K562 (cell line): ENCODE measurements around the gene STUB1. TPM values are rescaled to one million over a fixed set of nuclear protein-coding genes. Genes with fewer than 3 reads are reported as not detected.
A peak's percentile ranks its signal among the peaks of the same experiment; 100 is the strongest.

Experiments used
- ATAC-seq: fragments of 200-7000 bp; cut with Tn5 transposase; 3 replicates; pipeline ENCODE4 v1.9.1; 2020; ENCODE audit warnings: moderate library complexity
- BruUV-seq: library from RNA; stranded (reverse); fragments of 400-500 nt; replicated peaks from 2 replicates; lab custom pipeline; 2021; lab: Mats Ljungman, UMichigan
- CTCF ChIA-PET: fragments of 300-600 bp; formaldehyde crosslinking; extraction: SDS; loops from one replicate; lab custom pipeline; 2021; ENCODE audit warnings: low intra/inter-chr PET ratio; lab: Yijun Ruan, JAX
- POLR2A ChIA-PET: fragments of 300-600, 350-650 bp; sonication (Branson Sonifier 250); formaldehyde crosslinking; extraction: SDS; loops from one replicate; lab custom pipeline; 2021; ENCODE audit warnings: antibody characterized with exemption, inconsistent platforms; lab: Yijun Ruan, JAX
- DNase-seq, 4 experiments: peaks; one replicate each; pipeline versions ENCODE4 v3.0.0 to v3.0.0-alpha.2; 2011 to 2018; ENCODE audit warnings: low spot score in 3 of 4, mixed read lengths in 3 of 4; ENCODE audit errors: extremely low read depth in 1 of 4
- FAIRE-seq: peaks from 2 replicates; lab custom pipeline; 2011; peaks lifted over from hg19 to GRCh38; lab: Jason Lieb, UNC
- H2AFZ ChIP-seq: 2 replicates; pipeline ENCODE4 v1.6.0; 2011; ENCODE audit warnings: low read depth, low read length, control low read depth, inconsistent platforms
- H3K27ac ChIP-seq: fragments of 200-600 bp; 3 replicates; pipeline ENCODE4 v1.8.0; 2011; ENCODE audit warnings: low read depth, mild to moderate bottlenecking, control low read depth, inconsistent platforms, low read length, moderate library complexity, mixed read lengths; ENCODE audit errors: extremely low read depth
- H3K27me3 ChIP-seq, 2 experiments: fragments of 300-600 bp in 1 of 2; 2 replicates in 1 of 2; 3 replicates in 1 of 2; pipeline versions ENCODE4 v1.6.0 to v1.8.0; 2011; ENCODE audit warnings: inconsistent platforms in 2 of 2, low read length in 2 of 2, mild to moderate bottlenecking in 1 of 2, mixed read lengths in 1 of 2, moderate library complexity in 1 of 2; ENCODE audit not compliant: control insufficient read depth in 2 of 2, insufficient read depth in 2 of 2
- H3K36me3 ChIP-seq: fragments of 300-600 bp; 3 replicates; pipeline ENCODE4 v1.8.0; 2011; ENCODE audit warnings: mild to moderate bottlenecking, low read length, inconsistent platforms; ENCODE audit not compliant: control insufficient read depth, insufficient read depth
- H3K4me1 ChIP-seq, 2 experiments: fragments of 200-600 bp in 1 of 2; replicated peaks in 1 of 2; 2 replicates in 1 of 2; 3 replicates in 1 of 2; pipeline versions ENCODE4 v1.5.1 to v1.8.0; 2011; ENCODE audit warnings: inconsistent platforms in 2 of 2, low read length in 2 of 2, mild to moderate bottlenecking in 1 of 2, mixed read lengths in 1 of 2, moderate library complexity in 1 of 2; ENCODE audit not compliant: control insufficient read depth in 2 of 2, insufficient read depth in 2 of 2
- H3K4me2 ChIP-seq: 2 replicates; pipeline ENCODE4 v1.6.1; 2011; ENCODE audit warnings: low read length, control low read depth, inconsistent platforms, mixed read lengths; ENCODE audit not compliant: insufficient read depth
- H3K4me3 ChIP-seq: fragments of 200-600 bp; sonication (generic), shearing (Covaris generic); 2 replicates; pipeline ENCODE4 v1.5.1; 2016; ENCODE audit warnings: control low read depth, inconsistent platforms
- H3K79me2 ChIP-seq: fragments of 200-600 bp; 3 replicates; pipeline ENCODE4 v1.8.0; 2011; ENCODE audit warnings: low read length, inconsistent platforms; ENCODE audit not compliant: control insufficient read depth, insufficient read depth
- H3K9ac ChIP-seq, 2 experiments: 2 replicates each; pipeline versions ENCODE4 v1.6.0 to v1.6.1; 2011; ENCODE audit warnings: low read depth in 2 of 2, low read length in 2 of 2, control low read depth in 1 of 2, inconsistent platforms in 1 of 2, mild to moderate bottlenecking in 1 of 2, mixed read lengths in 1 of 2; ENCODE audit not compliant: insufficient read depth in 1 of 2
- H3K9me1 ChIP-seq: one replicate; pipeline ENCODE4 v1.6.0; 2011; ENCODE audit warnings: inconsistent platforms, mild to moderate bottlenecking, low read length, moderate library complexity; ENCODE audit not compliant: control insufficient read depth, insufficient read depth
- H3K9me3 ChIP-seq: replicated peaks from 2 replicates; pipeline ENCODE4 v1.5.1; 2011; ENCODE audit warnings: low read depth, low read length, inconsistent platforms; ENCODE audit not compliant: control insufficient read depth, insufficient read depth
- H4K20me1 ChIP-seq: replicated peaks from 2 replicates; pipeline ENCODE4 v1.6.1; 2011; ENCODE audit warnings: low read length, inconsistent platforms, mixed read lengths; ENCODE audit not compliant: control insufficient read depth, insufficient read depth
- GTF2E2 ChIP-seq: fragments of 200-800 bp; sonication (Bioruptor generic); IDR thresholded peaks from 2 replicates; pipeline ENCODE4 v1.6.1; 2016; ENCODE audit warnings: missing genetic modification characterization, missing compliant biosample characterization
- PCBP1 ChIP-seq: fragments of 200-400 bp; formaldehyde crosslinking; IDR thresholded peaks from 2 replicates; pipeline ENCODE4 v1.6.1; 2018; ENCODE audit warnings: mild to moderate bottlenecking, low read depth, low read length; ENCODE audit not compliant: poor library complexity, severe bottlenecking
- RBM34 ChIP-seq: fragments of 200-400 bp; formaldehyde crosslinking; IDR thresholded peaks from 2 replicates; pipeline ENCODE4 v1.6.1; 2018; ENCODE audit warnings: low read length, borderline replicate concordance; ENCODE audit not compliant: insufficient read depth
- ZBTB1 ChIP-seq: sonication (generic); formaldehyde crosslinking; IDR thresholded peaks from 2 replicates; pipeline ENCODE4 v1.8.1; 2023; ENCODE audit warnings: missing genetic modification reagents, low read depth, mild to moderate bottlenecking, borderline replicate concordance
- ZNF143 ChIP-seq: sonication (generic); formaldehyde crosslinking; IDR thresholded peaks from 2 replicates; pipeline ENCODE4 v1.9.0; 2022; ENCODE audit warnings: mild to moderate bottlenecking, missing genetic modification reagents
- ZNF75A ChIP-seq: fragments of 450-650 bp; formaldehyde crosslinking; IDR thresholded peaks from 2 replicates; pipeline ENCODE4 v1.4.0; 2020; ENCODE audit warnings: mild to moderate bottlenecking
- WGBS: fragments of 100-300 bp; shearing (Covaris generic); methylation state at CpG from one replicate; pipeline ENCODE4 v1.1.6; 2016; ENCODE audit warnings: low coverage, mixed read lengths; ENCODE audit not compliant: insufficient coverage; ENCODE audit errors: missing lambda C conversion rate; 5-methylcytosine and 5-hydroxymethylcytosine counted together
- in situ Hi-C: fragments of 300-500 bp; cut with MboI; formaldehyde crosslinking; loops from 4 replicates; pipeline ENCODE4 v1.15.0; 2018; ENCODE audit warnings: inconsistent platforms, mixed read lengths
- intact Hi-C: fragments of 100-400 bp; cut with micrococcal nuclease; formaldehyde crosslinking; loops from 2 replicates; pipeline ENCODE4 v1.14.2; 2022
- polyA plus RNA-seq, 8 experiments: library from polyadenylated mRNA; depleted of rRNA in 4 of 8; stranded (reverse) in 5 of 8; unstranded in 3 of 8; fragments of >200 nt; fragmentation: Nextera tagmentation in 2 of 8; fragmentation: Illumina TruSeq in 1 of 8; extraction: Ambion mirVana in 2 of 8; extraction: Trizol in 1 of 8; gene quantifications; 2 replicates each; pipeline versions ENCODE4 v1.2.1 to v1.2.3, GENCODE V29; 2011 to 2014; ENCODE audit warnings: inconsistent platforms in 1 of 8, missing spikeins in 1 of 8
- total RNA-seq, 7 experiments: library from RNA; depleted of rRNA in 6 of 7; stranded (reverse); fragments of >200 nt in 6 of 7; fragmentation: Illumina TruSeq in 2 of 7; extraction: Trizol in 2 of 7; gene quantifications; 2 replicates each; pipeline versions ENCODE4 v1.2.1 to v1.2.3, GENCODE V29; 2011 to 2021; ENCODE audit warnings: low replicate concordance in 1 of 7

The STUB1 gene
- total and polyA plus RNA-seq, 9 of the 15 experiments (the other 6 are each of a cell fraction or from before 2014, with no cell fraction given) = 10.6 to 251 (median 152) TPM

DNA sequence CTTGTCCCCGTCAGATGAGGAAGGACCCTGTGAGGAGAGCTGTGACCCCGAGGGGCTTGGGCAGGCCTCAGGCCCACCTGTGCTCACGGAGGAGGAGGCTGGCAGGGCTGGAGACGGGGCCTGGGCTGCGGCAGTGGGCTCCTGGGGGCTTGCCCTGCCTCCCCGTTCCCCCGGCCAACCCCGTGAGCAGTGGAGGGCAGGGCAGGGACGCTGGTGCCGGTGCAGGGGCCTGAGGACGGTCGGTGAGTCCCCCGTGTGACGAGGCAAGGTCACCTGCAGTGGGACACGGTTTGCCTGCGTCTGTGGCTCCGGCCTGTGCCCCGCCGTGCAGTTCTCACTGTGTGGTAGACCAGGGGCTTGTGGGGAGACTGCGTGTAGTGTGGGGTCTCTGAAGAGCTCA lies 20.6 kb upstream of the STUB1 start:
- intact Hi-C loops (loop anchor here (2.0 to 10.0 kb wide), 2 partner anchors 71 to 265 kb away; partner anchors contain the start of gene NME4), in situ Hi-C loops (no loop called here)
- 60% methylated on average over 10 of the region's 20 CpGs for WGBS
- DNase-seq (no peak), ATAC-seq (no peak), FAIRE-seq (no peak)
- Histone ChIP-seq H3K4me3 (no peak overlapping the region), H3K27ac (no peak overlapping the region), H2AFZ (no peak overlapping the region), H3K9me3 (no peaks in the 10 kb centered on the region), H3K4me2 (no peak overlapping the region), H4K20me1 (no peaks in the 10 kb centered on the region), H3K36me3 (no peaks in the 10 kb centered on the region), H3K27me3 (no peaks in the 10 kb centered on the region), H3K9me1 (no peaks in the 10 kb centered on the region), H3K4me1 (peaks cover 2 to 96% of the 10 kb centered on the region in 2 experiments; a peak in 4 of 5 replicates), H3K79me2 (no peaks in the 10 kb centered on the region; the same call in 2 of the 3 replicates), H3K9ac (peak overlapping the region in 1 of 2 experiments; percentile 53; a peak in 2 of 4 replicates)
- ChIA-PET CTCF (no interaction called here), POLR2A (interaction anchor here (0.6 to 1.4 kb wide), 3 partner anchors 9 to 71 kb away, joined by 3 to 6 read pairs (median 3); no protein-coding TSS in a partner anchor)
- TF ChIP-seq RBM34 (no peak), ZBTB1 (CRISPR knock-in tag) (no peak), ZNF143 (CRISPR knock-in tag) (no peak), ZNF75A (CRISPR knock-in tag) (no peak), GTF2E2 (tag) (no peak), PCBP1 (peak; percentile 16)
- no TSS peak for BruUV-seq
